ENCODE results near the gene MED8.

The MED8 gene

GRCh38 chr1:43427941-43428340, 38.3 kb upstream of the MED8 start:
- no peak for TF ChIP-seq CTCF (conservative IDR thresholded peaks at IDR 0.05; ENCODE audit: low read depth, low read length)
- no peak overlapping the region for H3K4me3 ChIP-seq (ENCODE audit: low read depth, low read length)
- DNase-seq (ENCODE audit: low read depth): no peak

DNA sequence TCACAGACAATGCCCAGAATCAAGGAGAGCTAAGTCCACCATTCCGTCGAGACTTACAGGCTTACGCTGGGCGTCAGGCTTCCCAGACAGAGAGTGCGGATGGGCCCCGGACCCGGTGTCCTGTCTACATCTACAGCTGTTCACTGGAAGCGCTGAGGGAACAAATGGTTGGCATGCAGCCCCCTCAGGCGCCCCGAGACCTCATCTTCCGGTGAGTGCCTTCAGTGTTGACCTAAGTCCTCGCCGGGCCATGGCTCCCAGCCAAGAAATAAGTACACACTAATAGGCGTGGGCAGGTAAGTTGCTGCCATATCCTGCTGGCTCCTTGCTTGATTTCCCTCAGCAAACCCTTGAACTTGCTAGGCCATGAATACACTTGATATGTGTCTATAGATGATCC, 37.9 kb upstream of the MED8 start:
- no peak for DNase-seq (ENCODE audit: low read depth)
- H3K4me3 ChIP-seq (ENCODE audit: low read depth, low read length): no peak overlapping the region
- no peak for TF ChIP-seq CTCF (conservative IDR thresholded peaks at IDR 0.05; ENCODE audit: low read depth, low read length)

DNA sequence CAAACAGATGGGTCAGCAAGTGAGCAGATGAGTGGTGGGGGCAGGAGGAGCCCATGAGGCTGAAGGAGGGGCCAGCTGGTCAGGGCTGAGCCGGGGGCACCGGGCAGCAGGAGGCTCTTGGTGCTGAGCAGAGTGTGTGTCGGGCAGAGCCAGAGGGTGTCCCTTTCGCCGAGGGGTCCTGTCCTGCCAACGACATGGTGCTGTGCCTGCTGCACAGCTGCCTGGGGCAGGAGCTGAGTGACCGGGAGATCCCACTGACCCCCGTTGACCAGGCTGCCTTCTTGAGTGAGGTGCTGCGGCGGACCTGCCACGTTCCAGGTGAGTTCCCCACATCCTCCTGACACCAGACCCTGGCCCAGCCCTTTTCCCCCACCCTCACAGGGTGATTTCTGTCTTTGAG, 36.6 kb upstream of the MED8 start:
- DNase-seq (ENCODE audit: low read depth): no peak
- H3K4me3 ChIP-seq (ENCODE audit: low read depth, low read length): no peak overlapping the region

DNA sequence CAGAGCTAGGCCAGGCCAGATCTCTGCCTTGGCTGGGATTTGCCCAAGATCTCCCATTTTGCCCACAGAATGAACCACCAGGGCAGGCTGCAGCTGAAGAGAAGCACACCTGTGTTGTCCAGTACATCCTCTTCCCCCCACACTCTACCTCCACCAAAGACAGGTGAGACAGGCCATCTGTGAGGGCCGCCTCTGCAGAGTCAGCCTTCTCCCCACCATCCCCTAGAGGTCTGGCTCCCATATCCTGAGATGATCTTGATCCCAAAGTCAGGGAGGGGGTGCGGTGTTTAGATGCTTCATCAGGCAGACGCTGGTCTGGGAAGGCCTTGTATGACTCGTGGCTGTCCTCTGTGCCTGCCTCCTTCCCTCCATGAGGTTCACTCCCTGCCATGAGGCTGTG, 35.4 kb upstream of the MED8 start:
- H3K4me3 ChIP-seq (ENCODE audit: low read depth, low read length): no peak overlapping the region
- no peak for DNase-seq (ENCODE audit: low read depth)
- TF ChIP-seq CTCF (conservative IDR thresholded peaks at IDR 0.05; ENCODE audit: low read depth, low read length): no peak

More for the DNA sequence above, 36.6 kb upstream of the MED8 start:
- no peak for TF ChIP-seq CTCF (conservative IDR thresholded peaks at IDR 0.05; ENCODE audit: low read depth, low read length)

GRCh38 chr1:43423672-43424550, 34.3 kb upstream of the MED8 start:
- no peak overlapping the region for H3K4me3 ChIP-seq (ENCODE audit: low read depth, low read length)
- no peak for DNase-seq (ENCODE audit: low read depth)
- TF ChIP-seq CTCF (conservative IDR thresholded peaks at IDR 0.05; ENCODE audit: low read depth, low read length): no peak

DNA sequence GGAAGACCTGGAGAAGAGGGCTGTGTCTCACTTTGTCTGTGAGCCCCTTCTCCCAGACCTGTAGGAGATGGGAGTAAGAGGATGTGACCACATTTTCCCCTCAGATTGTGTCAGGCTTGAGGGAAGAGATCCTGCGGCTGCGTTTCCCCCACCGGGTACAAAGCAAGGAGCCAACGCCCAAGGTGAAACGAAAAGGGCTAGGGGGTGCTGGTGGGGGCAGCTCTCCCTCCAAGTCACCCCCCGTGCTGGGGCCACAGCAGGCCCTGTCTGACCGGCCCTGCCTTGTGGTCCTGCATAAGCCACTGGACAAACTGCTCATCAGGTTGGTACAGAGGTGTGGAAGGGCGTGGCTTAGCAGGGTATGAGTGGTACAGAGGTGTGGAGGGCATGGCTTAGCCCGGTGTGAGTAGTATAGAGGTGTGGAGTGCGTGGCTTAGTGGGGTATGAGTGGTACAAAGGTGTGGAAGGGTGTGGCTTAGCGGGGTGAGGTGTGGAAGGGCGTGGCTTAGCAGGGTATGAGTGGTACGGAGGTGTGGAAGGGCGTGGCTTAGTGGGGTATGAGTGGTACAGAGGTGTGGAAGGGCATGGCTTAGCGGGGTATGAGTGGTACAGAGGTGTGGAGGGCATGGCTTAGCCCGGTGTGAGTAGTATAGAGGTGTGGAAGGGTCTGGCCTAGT, 33.5 kb upstream of the MED8 start:
- H3K4me3 ChIP-seq (ENCODE audit: low read depth, low read length): no peak overlapping the region
- TF ChIP-seq CTCF (conservative IDR thresholded peaks at IDR 0.05; ENCODE audit: low read depth, low read length): no peak
- DNase-seq (ENCODE audit: low read depth): no peak
